GM18951 (cell line): ENCODE data around the gene AGAP5.
"Not testable (repeated sequence)": the region's sequence is repeated elsewhere in the genome, so short reads cannot be mapped to it uniquely, and the experiment has no call there.

Experiments used
- POLR2A ChIP-seq: IDR thresholded peaks from 4 replicates; pipeline ENCODE4 v1.6.1; 2011; ENCODE audit warnings: mild to moderate bottlenecking; ENCODE audit not compliant: insufficient read length, insufficient read depth; ENCODE audit errors: extremely low read depth
- in situ Hi-C: fragments of 300-500 bp; cut with MboI; formaldehyde crosslinking; loops from one replicate; pipeline ENCODE4 v1.12.0; 2022; ENCODE audit warnings: low sequenced_read_pairs, mixed read lengths, inconsistent platforms; ENCODE audit not compliant: unreplicated experiment

The AGAP5 gene

DNA sequence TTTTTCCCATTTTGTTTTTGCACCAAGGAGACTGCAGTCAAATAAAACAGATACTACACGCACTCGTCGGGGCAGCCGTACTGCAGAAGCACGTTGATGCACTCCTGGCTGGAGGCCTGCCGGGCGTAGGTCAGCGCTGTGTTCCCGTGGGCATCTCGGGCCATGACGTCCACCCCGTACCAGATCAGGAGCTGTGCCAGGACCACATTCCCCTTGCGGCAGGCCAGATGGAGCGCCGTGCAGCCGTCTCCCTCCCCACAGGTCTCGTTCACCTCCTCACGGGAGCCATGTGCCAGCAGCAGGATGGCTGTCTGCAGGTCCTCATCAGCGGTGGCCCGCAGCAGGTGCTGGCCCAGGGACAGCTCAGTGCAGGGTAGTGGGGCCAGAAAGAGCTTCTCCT lies 23.4 kb downstream of the AGAP5 start:
- in situ Hi-C loops: not testable (repeated sequence)

DNA sequence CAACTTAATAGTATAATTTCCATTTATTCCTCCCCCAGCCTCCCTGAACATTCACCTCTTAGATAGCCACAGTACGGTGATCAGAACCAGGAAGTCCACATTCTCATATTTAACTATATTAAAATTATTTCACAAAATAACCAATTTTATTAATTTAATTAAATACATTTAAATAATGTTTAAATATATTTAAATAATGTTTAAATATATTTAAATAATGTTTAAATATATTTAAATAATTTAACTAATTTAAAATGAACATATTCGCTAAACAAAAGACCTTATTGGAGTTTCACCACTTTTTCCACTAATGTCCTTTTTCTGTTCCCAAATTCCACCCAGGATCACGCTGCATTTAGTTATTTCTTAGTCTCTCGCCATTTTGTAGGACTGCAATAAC lies 29.5 kb downstream of the AGAP5 start:
- in situ Hi-C loops: not testable (repeated sequence)

DNA sequence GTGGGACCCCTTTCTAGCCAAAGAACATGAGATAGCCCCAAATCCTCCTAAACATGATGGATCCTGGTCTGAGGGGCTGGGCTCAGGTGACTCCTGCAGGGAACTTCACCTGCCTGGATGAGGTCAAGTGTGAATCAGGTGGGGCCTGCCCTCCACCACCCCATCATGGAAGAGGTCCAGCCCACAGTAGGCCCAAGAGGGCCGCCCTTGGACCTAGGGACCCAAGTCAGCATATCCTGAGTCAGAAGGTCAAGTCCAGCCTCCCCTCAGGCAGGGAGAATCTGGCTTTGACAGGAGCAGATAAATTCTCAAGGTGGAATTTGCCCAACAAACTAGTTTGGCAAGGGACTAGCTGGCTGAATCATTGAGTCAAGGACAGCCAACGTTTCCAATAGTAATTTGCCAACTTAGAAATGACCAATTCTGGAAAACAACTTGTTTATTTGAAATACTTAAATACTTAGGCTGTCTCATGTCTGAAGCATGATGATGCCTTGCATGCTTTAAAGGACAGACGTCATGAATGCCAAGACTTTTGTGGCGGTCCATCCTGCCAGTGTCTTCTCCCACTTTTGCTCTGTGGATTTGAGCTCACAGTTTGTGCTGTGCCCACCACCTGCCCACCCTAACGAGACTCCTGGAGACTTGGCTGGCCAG lies 31.6 kb downstream of the AGAP5 start:
- in situ Hi-C loops: not testable (repeated sequence)

DNA sequence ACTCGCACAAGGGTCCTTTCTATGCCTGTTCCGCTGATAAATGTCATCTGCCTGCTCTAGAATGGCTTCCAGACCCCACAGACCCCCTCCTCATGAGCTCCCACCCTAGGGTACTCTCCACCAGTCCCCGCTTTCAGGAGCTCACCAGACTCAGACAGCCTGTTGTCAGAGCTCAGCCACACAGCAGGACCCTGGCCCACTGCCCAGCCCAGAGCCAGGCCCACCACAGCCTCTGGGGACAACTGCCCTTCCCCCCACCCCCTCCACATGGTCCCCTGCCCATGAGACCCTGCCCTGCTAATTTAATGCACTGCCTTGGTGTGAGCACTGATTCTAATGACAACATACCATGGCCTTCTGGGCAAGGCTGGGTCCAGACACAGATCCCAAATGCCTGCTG lies 32.3 kb downstream of the AGAP5 start:
- in situ Hi-C loops: not testable (repeated sequence)

DNA sequence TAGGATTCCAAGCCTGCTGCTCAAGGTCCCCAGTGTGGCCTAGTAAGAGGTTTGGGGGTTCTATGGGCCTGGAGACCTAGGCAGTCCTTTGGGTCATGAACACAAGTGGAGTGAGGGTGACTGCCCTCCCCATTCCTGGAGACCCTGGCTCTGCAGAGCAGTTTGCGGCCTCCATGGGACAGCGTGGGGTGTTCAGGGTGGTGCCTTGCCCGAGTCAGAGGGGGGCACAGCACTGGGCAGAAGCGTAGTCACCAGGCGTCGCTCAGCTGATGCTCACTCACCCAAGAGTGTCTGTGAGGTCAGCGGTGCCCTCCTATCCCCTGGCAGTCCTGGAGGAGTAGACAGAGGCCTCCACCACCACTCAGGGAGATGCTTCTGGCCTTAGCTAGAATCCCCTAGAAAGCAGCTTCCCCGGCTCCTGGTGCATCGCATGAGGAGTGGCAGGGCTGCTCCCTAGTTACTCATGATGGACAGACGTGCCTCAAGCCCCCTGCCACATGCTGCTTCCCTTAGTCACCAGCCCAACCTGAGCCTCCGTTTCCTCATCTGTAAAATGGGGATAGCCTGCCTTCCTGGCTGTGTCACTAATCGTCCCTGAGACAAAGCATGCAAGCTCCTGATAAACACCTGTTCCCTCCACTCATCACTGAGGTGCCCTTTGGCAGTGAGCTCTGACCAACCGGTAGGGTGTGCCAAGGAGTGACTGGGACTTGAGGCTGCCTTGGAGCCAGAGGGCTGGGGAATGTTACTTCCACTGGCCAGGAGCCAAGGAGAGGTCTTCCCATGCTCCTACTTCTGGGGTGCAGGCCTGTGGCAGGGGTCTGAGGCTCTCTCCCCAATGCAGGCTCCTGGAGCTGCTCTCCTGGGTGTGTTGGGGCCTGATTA lies 33.5 kb downstream of the AGAP5 start:
- in situ Hi-C loops: not testable (repeated sequence)

DNA sequence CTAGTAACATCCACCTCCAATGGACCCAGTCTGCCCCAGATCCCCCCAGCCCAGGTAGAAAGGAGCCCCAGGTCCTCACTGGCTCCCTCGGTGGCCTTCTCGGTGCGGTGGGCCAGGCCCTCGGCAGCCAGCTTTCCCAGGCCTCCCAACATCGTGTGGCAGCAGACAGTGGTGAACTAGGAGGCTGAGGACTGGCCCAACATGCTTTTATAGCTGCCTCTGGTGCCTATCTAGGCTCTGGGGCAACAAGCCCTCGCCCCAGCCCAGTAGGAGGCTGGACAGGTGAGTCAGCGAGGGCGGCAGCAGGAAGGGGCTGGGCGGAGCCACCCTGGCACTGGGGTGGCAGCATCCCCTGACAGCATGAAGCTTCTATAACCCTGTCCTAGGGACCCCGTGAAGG lies 34.3 kb downstream of the AGAP5 start:
- in situ Hi-C loops: not testable (repeated sequence)

DNA sequence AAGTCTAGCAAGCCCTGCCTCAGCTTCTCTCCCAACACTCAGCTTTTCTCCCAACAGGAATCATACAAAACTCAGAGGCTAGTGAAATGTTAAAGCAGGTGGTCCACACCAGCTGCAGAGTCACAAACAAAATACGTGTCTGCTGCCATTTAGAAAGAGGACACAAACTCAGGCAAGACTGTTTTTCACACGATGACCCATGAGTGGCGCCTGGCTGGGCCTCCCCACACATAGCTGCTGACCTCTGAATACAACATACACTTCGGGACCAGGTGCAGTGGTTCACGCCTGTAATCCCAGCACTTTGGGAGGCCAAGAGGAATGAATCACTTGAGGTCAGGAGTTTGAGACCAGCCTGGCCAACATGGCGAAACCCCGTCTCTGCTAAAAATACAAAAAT lies 35.2 kb downstream of the AGAP5 start:
- in situ Hi-C loops: not testable (repeated sequence)

DNA sequence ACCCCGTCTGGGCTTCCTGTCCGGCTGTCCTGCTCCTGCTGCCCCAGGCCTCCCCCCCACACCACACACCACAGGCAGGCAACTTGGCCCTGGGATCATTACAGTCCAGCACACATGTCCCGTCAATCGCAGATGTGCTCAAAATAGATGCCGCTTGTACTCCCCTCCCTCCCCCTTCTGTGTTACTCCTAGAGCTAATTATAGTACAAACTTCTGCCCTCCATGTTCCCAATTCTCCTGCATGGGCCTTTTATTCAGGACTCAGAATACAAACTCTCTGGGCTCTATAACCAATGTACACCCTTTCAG lies 42.0 kb downstream of the AGAP5 start, which contains the start of gene SYNPO2L:
TSS of gene SYNPO2L (minus strand) at position 40 of the 309 bp plus-strand sequence. CDS start 107 bp downstream, outside the sequence.
- in situ Hi-C loops: no loop called here
- TF ChIP-seq POLR2A: no peak

DNA sequence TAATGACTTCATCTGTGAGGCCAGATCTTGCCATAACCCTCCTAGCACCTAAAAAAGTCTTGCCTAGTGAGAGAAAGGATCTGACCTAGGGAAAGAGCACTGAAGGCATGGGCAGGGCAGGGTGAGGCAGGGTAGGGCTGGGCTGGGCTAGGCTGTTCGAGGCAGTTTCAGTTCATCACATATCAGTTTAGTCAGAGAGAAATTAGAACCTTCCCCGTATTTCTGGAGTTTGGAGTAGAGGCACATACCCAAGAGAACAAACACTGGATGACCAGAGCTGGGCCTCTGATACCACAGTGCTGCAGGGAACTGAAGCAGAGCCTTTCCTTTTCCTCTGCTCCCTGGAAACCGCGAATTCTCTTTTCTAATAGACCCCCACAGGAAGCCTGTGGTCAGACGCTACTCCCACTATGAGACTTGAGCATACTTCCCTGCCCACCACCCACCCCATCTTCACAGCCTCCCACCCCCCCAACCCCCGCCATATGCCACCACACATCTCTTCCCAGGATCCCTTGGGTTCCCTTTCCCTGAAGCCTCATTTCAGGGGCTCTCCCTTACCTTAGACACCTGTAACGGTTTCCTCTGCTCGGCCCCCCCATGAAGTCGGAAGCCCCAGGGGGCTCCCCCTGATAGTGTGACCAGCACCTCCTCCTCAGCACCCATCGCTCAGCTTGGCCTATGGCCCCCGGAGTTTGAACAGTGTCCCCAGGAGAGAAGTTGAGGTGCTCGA lies 42.5 kb downstream of the AGAP5 start:
- in situ Hi-C loops: no loop called here
- no peak for TF ChIP-seq POLR2A

DNA sequence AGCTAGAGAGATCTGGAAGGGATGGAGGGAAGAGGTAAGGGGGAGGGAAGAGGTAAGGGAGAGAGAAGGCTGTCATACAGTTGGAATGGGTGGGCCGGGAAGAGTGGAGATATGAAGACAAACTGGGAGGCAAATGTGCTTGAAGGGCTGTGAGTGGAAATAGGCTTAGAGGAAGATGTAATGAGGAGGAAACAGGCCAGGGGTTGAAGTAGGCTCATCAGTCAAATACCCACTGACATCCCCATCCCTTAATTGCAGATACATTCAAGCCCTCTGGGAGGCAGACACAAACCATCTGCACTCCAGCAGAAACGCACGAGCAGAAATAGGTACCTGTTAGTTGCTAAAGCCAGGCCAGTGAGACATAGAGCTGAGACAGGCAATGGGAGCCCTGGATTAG lies 44.2 kb downstream of the AGAP5 start:
- no peak for TF ChIP-seq POLR2A
- in situ Hi-C loops: no loop called here

DNA sequence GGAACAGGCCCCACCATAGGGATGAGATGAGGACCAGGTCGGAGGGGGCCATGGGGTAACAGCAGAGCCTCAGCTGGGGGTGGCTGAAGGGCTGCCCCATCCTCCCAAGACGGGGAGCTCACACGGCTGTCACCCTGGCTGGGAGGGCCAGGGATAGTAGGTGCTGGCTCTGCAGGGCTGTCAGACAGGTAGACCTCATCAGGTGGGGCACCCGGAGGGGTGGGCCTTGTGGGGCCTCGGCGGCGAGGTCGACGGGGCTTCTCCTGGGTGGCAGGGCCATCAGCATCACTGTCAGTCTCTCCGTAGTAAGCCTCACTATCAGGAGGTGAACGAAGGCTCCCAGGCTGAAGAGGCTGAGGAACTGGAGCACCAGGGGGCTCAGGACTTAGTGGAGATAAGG lies 44.7 kb downstream of the AGAP5 start:
- in situ Hi-C loops: no loop called here
- TF ChIP-seq POLR2A: no peak

DNA sequence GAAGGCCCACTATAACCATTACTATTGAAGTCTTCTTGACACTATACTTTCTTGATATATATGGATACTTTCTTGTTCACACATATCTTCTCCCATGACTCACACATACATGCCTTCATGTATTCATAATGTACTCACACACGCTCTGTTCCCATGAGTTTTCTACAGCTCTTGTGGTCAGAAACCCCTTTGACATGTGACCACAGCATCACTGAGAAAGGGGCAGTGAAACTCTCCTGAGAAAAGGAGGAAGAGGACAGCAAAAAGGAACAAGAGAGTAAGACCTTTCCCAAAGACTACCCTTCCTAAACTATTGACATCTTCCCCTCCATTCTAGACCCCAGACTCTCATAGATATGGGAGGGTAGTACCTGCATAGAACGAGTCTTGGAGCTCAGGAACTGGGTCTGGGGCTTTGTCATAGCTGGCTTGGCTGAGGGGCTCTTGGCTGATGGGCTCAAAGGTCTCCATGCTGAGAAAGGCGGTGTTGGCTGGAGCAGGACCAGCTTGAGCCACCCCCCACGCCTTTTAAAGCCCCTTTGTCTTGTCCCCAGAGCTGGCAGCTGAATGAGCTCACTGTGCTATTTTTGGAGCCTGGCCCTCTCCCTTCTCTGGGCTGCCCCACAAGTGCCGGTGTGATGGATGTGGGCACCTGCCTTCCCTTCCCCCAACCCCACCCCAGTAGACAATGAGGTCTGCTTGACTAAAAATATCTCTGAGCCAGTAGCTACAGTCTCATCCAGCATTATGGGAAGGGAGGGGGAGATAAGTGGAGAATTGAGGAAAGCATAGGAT lies 47.2 kb downstream of the AGAP5 start:
- TF ChIP-seq POLR2A: no peak
- in situ Hi-C loops: no loop called here

DNA sequence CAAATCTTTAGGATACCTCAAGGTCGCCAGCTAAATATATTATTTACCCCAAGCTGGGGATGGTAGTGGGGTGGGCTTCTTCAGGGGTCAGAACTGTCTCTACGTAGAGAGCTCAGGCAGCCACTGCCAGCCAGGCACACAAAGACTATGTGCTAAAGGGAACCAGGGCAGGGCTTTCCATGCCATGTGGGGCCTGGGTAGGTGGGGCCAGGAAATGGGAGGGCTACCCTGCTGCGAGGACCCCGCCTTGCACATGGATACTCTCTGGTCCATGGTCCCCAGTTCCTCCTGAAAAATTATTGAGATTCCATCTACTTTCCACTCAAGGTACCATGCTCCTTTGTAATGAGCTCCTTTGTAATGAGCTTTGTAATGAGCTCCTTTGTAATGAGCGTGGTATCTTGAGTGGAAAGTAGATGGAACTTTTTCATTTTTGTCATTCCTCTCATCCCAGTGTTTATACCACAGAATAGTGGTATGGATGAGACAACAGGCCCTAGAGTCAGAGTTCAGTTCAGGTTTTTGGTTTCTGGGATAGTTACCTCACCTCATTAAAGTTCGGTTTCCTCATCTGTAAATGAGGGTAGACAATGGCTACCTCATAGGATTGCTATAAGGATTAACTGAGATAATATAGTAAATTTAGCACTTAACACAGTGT lies 47.9 kb downstream of the AGAP5 start:
- in situ Hi-C loops: loop anchor here (10.0 kb wide), 1 partner anchor 395 kb away; the partner anchor contains the start of gene MRPS16
- no peak for TF ChIP-seq POLR2A
